Kidney epithelial cell (primary cell): ENCODE data around the gene TRAPPC2. TPM values are rescaled to one million over a fixed set of nuclear protein-coding genes. Genes with fewer than 3 reads are reported as not detected.

Source experiments
- DNase-seq: peaks from one replicate; pipeline ENCODE4 v3.0.0-alpha.2; 2010; ENCODE audit warnings: low read depth
- H3K27me3 ChIP-seq: 2 replicates; pipeline ENCODE4 v1.6.0; 2011; ENCODE audit warnings: low read length; ENCODE audit not compliant: control insufficient read depth, insufficient read depth
- H3K36me3 ChIP-seq: 2 replicates; pipeline ENCODE4 v1.5.1; 2011; ENCODE audit warnings: low read length; ENCODE audit not compliant: control insufficient read depth, insufficient read depth
- H3K4me3 ChIP-seq: 2 replicates; pipeline ENCODE4 v1.5.1; 2011; ENCODE audit warnings: low read depth, mild to moderate bottlenecking, control low read depth, low read length
- CTCF ChIP-seq: IDR thresholded peaks from 2 replicates; pipeline ENCODE4 v1.5.1; 2011; ENCODE audit warnings: mild to moderate bottlenecking, moderate library complexity, low read length, control low read depth, inconsistent platforms; ENCODE audit not compliant: insufficient read depth, poor library complexity, severe bottlenecking
- total RNA-seq: library from RNA; depleted of rRNA; stranded (reverse); fragments of >200 nt; gene quantifications from 2 replicates; pipeline ENCODE4 v1.2.3, GENCODE V29; 2015

TRAPPC2 gene
- total RNA-seq, 1 donor from 2014 or later = 19.7 TPM

GRCh38 chrX:13761606-13762414, 27.4 kb upstream of the TRAPPC2 start:
- no peak for TF ChIP-seq CTCF
- no peaks in the 10 kb centered on the region for H3K36me3 ChIP-seq
- no peak for DNase-seq
- no peak overlapping the region for H3K4me3 ChIP-seq
- no peaks in the 10 kb centered on the region for H3K27me3 ChIP-seq

GRCh38 chrX:13760426-13760825, 26.0 kb upstream of the TRAPPC2 start:
- Histone ChIP-seq H3K4me3 (no peak overlapping the region), H3K36me3 (no peaks in the 10 kb centered on the region), H3K27me3 (no peaks in the 10 kb centered on the region)
- TF ChIP-seq CTCF = no peak
- no peak for DNase-seq

- Histone ChIP-seq H3K4me3 (no peak overlapping the region), H3K36me3 (no peaks in the 10 kb centered on the region), H3K27me3 (no peaks in the 10 kb centered on the region)
- no peak for DNase-seq
- no peak for TF ChIP-seq CTCF
Observed at GRCh38 chrX:13759152-13759718, 24.8 kb upstream of the TRAPPC2 start.

GRCh38 chrX:13756381-13756780, 22.0 kb upstream of the TRAPPC2 start:
- Histone ChIP-seq H3K36me3 (peaks cover 1% of the 10 kb centered on the region), H3K27me3 (no peaks in the 10 kb centered on the region), H3K4me3 (no peak overlapping the region)
- DNase-seq = no peak
- TF ChIP-seq CTCF = no peak

GRCh38 chrX:13755254-13755653, 20.8 kb upstream of the TRAPPC2 start:
- Histone ChIP-seq H3K27me3 (no peaks in the 10 kb centered on the region), H3K36me3 (peaks cover 1% of the 10 kb centered on the region), H3K4me3 (no peak overlapping the region)
- no peak for DNase-seq
- no peak for TF ChIP-seq CTCF
